K562 (cell line): ENCODE measurements around the gene AQP9. TPM values are rescaled to one million over a fixed set of nuclear protein-coding genes. Genes with fewer than 3 reads are reported as not detected.

Experiments used
- ADNP ChIP-seq: fragments of 200-800 bp; sonication (Bioruptor generic); IDR thresholded peaks from 2 replicates; pipeline ENCODE4 v1.6.1; 2016; ENCODE audit warnings: missing genetic modification characterization, missing compliant biosample characterization
- JUNB ChIP-seq: fragments of 450-650 bp; formaldehyde crosslinking; conservative IDR thresholded peaks from 2 replicates; pipeline ENCODE4 v1.4.0; 2020; ENCODE audit warnings: mild to moderate bottlenecking
- NFATC3 ChIP-seq: fragments of 450-650 bp; IDR thresholded peaks from 2 replicates; pipeline ENCODE4 v1.6.1; 2017; ENCODE audit warnings: mild to moderate bottlenecking
- RAD21 ChIP-seq, 2 experiments: fragments of 250-450 bp in 1 of 2; fragments of 450-650 bp in 1 of 2; sonication (Bioruptor Pico) in 1 of 2; formaldehyde crosslinking in 1 of 2; IDR thresholded peaks in 1 of 2; conservative IDR thresholded peaks in 1 of 2; 2 replicates each; pipeline versions ENCODE4 v1.4.0 to v1.8.0; 2020 to 2022; ENCODE audit warnings: mild to moderate bottlenecking in 2 of 2, moderate library complexity in 1 of 2
- SMC3 ChIP-seq: conservative IDR thresholded peaks from 2 replicates; pipeline ENCODE4 v1.6.1; 2011; ENCODE audit warnings: low read depth, low read length, improper control_type of control experiment; ENCODE audit not compliant: insufficient read depth
- STAG1 ChIP-seq: sonication (generic); formaldehyde crosslinking; IDR thresholded peaks from 2 replicates; pipeline ENCODE4 v1.5.0; 2020; ENCODE audit warnings: missing genetic modification reagents, borderline replicate concordance
- TSC22D4 ChIP-seq: fragments of 450-650 bp; IDR thresholded peaks from 2 replicates; pipeline ENCODE4 v1.6.1; 2016; ENCODE audit warnings: missing genetic modification characterization, missing biosample characterization, control low read depth
- ZFX ChIP-seq: sonication (generic); formaldehyde crosslinking; IDR thresholded peaks from 2 replicates; pipeline ENCODE4 v1.8.0; 2022; ENCODE audit warnings: mild to moderate bottlenecking, missing genetic modification reagents, moderate library complexity
- ZNF592 ChIP-seq: fragments of 450-650 bp; IDR thresholded peaks from 2 replicates; pipeline ENCODE4 v1.6.1; 2017; ENCODE audit warnings: antibody characterized with exemption, mild to moderate bottlenecking
- polyA plus RNA-seq, 8 experiments: library from polyadenylated mRNA; depleted of rRNA in 4 of 8; stranded (reverse) in 5 of 8; unstranded in 3 of 8; fragments of >200 nt; fragmentation: Nextera tagmentation in 2 of 8; fragmentation: Illumina TruSeq in 1 of 8; extraction: Ambion mirVana in 2 of 8; extraction: Trizol in 1 of 8; gene quantifications; 2 replicates each; pipeline versions ENCODE4 v1.2.1 to v1.2.3, GENCODE V29; 2011 to 2014; ENCODE audit warnings: inconsistent platforms in 1 of 8, missing spikeins in 1 of 8
- total RNA-seq, 7 experiments: library from RNA; depleted of rRNA in 6 of 7; stranded (reverse); fragments of >200 nt in 6 of 7; fragmentation: Illumina TruSeq in 2 of 7; extraction: Trizol in 2 of 7; gene quantifications; 2 replicates each; pipeline versions ENCODE4 v1.2.1 to v1.2.3, GENCODE V29; 2011 to 2021; ENCODE audit warnings: low replicate concordance in 1 of 7
- TF ChIP-seq, protein P1 (sequence below): sonication (generic); formaldehyde crosslinking; IDR thresholded peaks from 2 replicates; pipeline ENCODE4 v1.8.0; 2022; ENCODE audit warnings: mild to moderate bottlenecking, missing genetic modification reagents
- TF ChIP-seq, protein P2 (sequence below), 2 experiments: fragments of 450-650 bp; formaldehyde crosslinking in 1 of 2; IDR thresholded peaks; 2 replicates each; pipeline versions ENCODE4 v1.4.0 to v1.6.1; 2014 to 2020; ENCODE audit warnings: mild to moderate bottlenecking in 2 of 2, borderline replicate concordance in 1 of 2, low read depth in 1 of 2

Gene AQP9
- total and polyA plus RNA-seq, 9 of the 15 experiments (the other 6 are each of a cell fraction or from before 2014, with no cell fraction given) = 0.04 to 0.33 (median 0.07) TPM; not detected in 4

GRCh38 chr15:58227706-58228543, 89.7 kb downstream of the AQP9 start (continued):
- no peak for TF ChIP-seq JUNB
- peak; percentile 54; the same call in 1 of the 2 replicates for TF ChIP-seq ADNP (tag)
- TF ChIP-seq STAG1 (CRISPR knock-in tag) = peak; percentile 98
- no peak for TF ChIP-seq TSC22D4 (tag)
- peak; percentile 96 to 98 for TF ChIP-seq RAD21 (CRISPR knock-in tag; conservative IDR thresholded peaks at IDR 0.05 in 1 of 2, IDR thresholded peaks at IDR 0.05 in 1 of 2)
- TF ChIP-seq NFATC3 = no peak
- TF ChIP-seq, protein P1, sequence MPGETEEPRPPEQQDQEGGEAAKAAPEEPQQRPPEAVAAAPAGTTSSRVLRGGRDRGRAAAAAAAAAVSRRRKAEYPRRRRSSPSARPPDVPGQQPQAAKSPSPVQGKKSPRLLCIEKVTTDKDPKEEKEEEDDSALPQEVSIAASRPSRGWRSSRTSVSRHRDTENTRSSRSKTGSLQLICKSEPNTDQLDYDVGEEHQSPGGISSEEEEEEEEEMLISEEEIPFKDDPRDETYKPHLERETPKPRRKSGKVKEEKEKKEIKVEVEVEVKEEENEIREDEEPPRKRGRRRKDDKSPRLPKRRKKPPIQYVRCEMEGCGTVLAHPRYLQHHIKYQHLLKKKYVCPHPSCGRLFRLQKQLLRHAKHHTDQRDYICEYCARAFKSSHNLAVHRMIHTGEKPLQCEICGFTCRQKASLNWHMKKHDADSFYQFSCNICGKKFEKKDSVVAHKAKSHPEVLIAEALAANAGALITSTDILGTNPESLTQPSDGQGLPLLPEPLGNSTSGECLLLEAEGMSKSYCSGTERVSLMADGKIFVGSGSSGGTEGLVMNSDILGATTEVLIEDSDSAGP = no peak
- no peak for TF ChIP-seq ZFX (CRISPR knock-in tag)
- TF ChIP-seq, protein P2, sequence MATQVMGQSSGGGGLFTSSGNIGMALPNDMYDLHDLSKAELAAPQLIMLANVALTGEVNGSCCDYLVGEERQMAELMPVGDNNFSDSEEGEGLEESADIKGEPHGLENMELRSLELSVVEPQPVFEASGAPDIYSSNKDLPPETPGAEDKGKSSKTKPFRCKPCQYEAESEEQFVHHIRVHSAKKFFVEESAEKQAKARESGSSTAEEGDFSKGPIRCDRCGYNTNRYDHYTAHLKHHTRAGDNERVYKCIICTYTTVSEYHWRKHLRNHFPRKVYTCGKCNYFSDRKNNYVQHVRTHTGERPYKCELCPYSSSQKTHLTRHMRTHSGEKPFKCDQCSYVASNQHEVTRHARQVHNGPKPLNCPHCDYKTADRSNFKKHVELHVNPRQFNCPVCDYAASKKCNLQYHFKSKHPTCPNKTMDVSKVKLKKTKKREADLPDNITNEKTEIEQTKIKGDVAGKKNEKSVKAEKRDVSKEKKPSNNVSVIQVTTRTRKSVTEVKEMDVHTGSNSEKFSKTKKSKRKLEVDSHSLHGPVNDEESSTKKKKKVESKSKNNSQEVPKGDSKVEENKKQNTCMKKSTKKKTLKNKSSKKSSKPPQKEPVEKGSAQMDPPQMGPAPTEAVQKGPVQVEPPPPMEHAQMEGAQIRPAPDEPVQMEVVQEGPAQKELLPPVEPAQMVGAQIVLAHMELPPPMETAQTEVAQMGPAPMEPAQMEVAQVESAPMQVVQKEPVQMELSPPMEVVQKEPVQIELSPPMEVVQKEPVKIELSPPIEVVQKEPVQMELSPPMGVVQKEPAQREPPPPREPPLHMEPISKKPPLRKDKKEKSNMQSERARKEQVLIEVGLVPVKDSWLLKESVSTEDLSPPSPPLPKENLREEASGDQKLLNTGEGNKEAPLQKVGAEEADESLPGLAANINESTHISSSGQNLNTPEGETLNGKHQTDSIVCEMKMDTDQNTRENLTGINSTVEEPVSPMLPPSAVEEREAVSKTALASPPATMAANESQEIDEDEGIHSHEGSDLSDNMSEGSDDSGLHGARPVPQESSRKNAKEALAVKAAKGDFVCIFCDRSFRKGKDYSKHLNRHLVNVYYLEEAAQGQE (IDR thresholded peaks at IDR 0.05; ENCODE audit: borderline replicate concordance) = peak; percentile 92
- TF ChIP-seq, protein P2 (CRISPR knock-in tag; IDR thresholded peaks at IDR 0.05; ENCODE audit: low read depth) = no peak
- TF ChIP-seq ZNF592 = 0 out of 2 replicates have a peak, but pooled peaks have one; percentile 19
- TF ChIP-seq SMC3 = peak; percentile 95
